ENCODE data around the gene HAS3. TPM values are rescaled to one million over a fixed set of nuclear protein-coding genes. Genes with fewer than 3 reads are reported as not detected.

The HAS3 gene
- polyA plus RNA-seq, 1 donor, result 1.2 TPM

Other genes starting within 250 kb of the HAS3 start
- gene CHTF8, start 26.9 kb downstream of the HAS3 start, polyA plus RNA-seq, result 93.8 TPM
- gene UTP4, start 27.0 kb downstream of the HAS3 start, polyA plus RNA-seq, result 27.1 TPM
- gene SNTB2, start 81.5 kb downstream of the HAS3 start, polyA plus RNA-seq, result 8.8 TPM
- gene VPS4A, start 205.7 kb downstream of the HAS3 start, polyA plus RNA-seq, result 43.5 TPM
- 11.9 TPM for gene PDF, start 224.9 kb downstream of the HAS3 start, polyA plus RNA-seq
- 29.0 TPM for gene COG8, start 233.9 kb downstream of the HAS3 start, polyA plus RNA-seq
- 25.5 TPM for gene NIP7, start 234.1 kb downstream of the HAS3 start, polyA plus RNA-seq
- 3.6 TPM for gene TMED6, start 246.1 kb downstream of the HAS3 start, polyA plus RNA-seq

Data from large intestine (tissue), 1 donor.